Measurements from ENCODE around the gene KRTAP10-6. TPM values are rescaled to one million over a fixed set of nuclear protein-coding genes. Genes with fewer than 3 reads are reported as not detected.

Gene KRTAP10-6
- total and polyA plus RNA-seq, 2 of the 8 experiments (the other 6 are each of a cell fraction or from before 2014, with no cell fraction given) = 0.12 TPM; not detected in 1

- TF ChIP-seq SIN3A (conservative IDR thresholded peaks at IDR 0.05 in 1 of 2, IDR thresholded peaks at IDR 0.05 in 1 of 2; ENCODE audit: low read depth in 1 of 2, low read length in 2 of 2) (no peak), GTF2F1 (IDR thresholded peaks at IDR 0.05; ENCODE audit: borderline replicate concordance, low read depth, low read length) (no peak), TBP (IDR thresholded peaks at IDR 0.05; ENCODE audit: low read depth, low read length) (no peak), RAD21 (IDR thresholded peaks at IDR 0.05 in 1 of 2, conservative IDR thresholded peaks at IDR 0.05 in 1 of 2; ENCODE audit: low read depth in 2 of 2, low read length in 2 of 2) (no peak), USF2 (IDR thresholded peaks at IDR 0.05; ENCODE audit: low read length) (no peak), POU5F1 (IDR thresholded peaks at IDR 0.05; ENCODE audit: low read depth, low read length) (no peak)
Observed at GRCh38 chr21:44603109-44603875, 11.0 kb upstream of the KRTAP10-6 start (continued).
